Measurements from ENCODE around the gene NPHP4. TPM values are rescaled to one million over a fixed set of nuclear protein-coding genes. Genes with fewer than 3 reads are reported as not detected.

The NPHP4 gene
- total and polyA plus RNA-seq, 2 donors: 2.5 to 4.2 TPM

- Histone ChIP-seq H3K27me3 (ENCODE audit: control insufficient read depth in 2 of 2, insufficient read depth in 1 of 2, low read length in 1 of 2) (no peaks in the 10 kb centered on the region), H3K27ac (ENCODE audit: low read depth in 1 of 2, low read length in 1 of 2) (no peak overlapping the region), H3K36me3 (ENCODE audit: control insufficient read depth in 2 of 2, insufficient read depth in 2 of 2, low read length in 1 of 2) (no peaks in the 10 kb centered on the region), H3K4me1 (ENCODE audit: control insufficient read depth in 2 of 2, insufficient read depth in 2 of 2, low read length in 2 of 2) (no peaks in the 10 kb centered on the region), H3K9me3 (ENCODE audit: control insufficient read depth in 2 of 2, insufficient read depth in 1 of 2, low read length in 1 of 2) (no peaks in the 10 kb centered on the region), H3K4me3 (ENCODE audit: low read length in 2 of 2) (no peak overlapping the region)
- whole genome bisulfite sequencing: 93% methylated on average over 9 of the region's 9 CpGs
- no peak for DNase-seq (ENCODE audit: low read depth in 6 of 9, low spot score in 9 of 9)
These were observed 172.7 kb downstream of the NPHP4 start for GRCh38 chr1:5819391-5820025.

GRCh38 chr1:5818755-5819154 is 173.5 kb downstream of the NPHP4 start:
- 67% methylated on average over 14 of the region's 14 CpGs for WGBS
- Histone ChIP-seq H3K9me3 (ENCODE audit: control insufficient read depth in 2 of 2, insufficient read depth in 1 of 2, low read length in 1 of 2) (no peaks in the 10 kb centered on the region), H3K4me3 (ENCODE audit: low read length in 2 of 2) (no peak overlapping the region), H3K27ac (ENCODE audit: low read depth in 1 of 2, low read length in 1 of 2) (no peak overlapping the region), H3K27me3 (ENCODE audit: control insufficient read depth in 2 of 2, insufficient read depth in 1 of 2, low read length in 1 of 2) (peaks cover 0 to 4% of the 10 kb centered on the region in 2 donors), H3K36me3 (ENCODE audit: control insufficient read depth in 2 of 2, insufficient read depth in 2 of 2, low read length in 1 of 2) (no peaks in the 10 kb centered on the region), H3K4me1 (ENCODE audit: control insufficient read depth in 2 of 2, insufficient read depth in 2 of 2, low read length in 2 of 2) (no peaks in the 10 kb centered on the region)
- DNase-seq (ENCODE audit: low read depth in 6 of 9, low spot score in 9 of 9): no peak

- Histone ChIP-seq H3K27me3 (ENCODE audit: control insufficient read depth in 2 of 2, insufficient read depth in 1 of 2, low read length in 1 of 2) (peaks cover 0 to 4% of the 10 kb centered on the region in 2 donors), H3K27ac (ENCODE audit: low read depth in 1 of 2, low read length in 1 of 2) (no peak overlapping the region), H3K4me3 (ENCODE audit: low read length in 2 of 2) (no peak overlapping the region), H3K4me1 (ENCODE audit: control insufficient read depth in 2 of 2, insufficient read depth in 2 of 2, low read length in 2 of 2) (no peaks in the 10 kb centered on the region), H3K36me3 (ENCODE audit: control insufficient read depth in 2 of 2, insufficient read depth in 2 of 2, low read length in 1 of 2) (no peaks in the 10 kb centered on the region), H3K9me3 (ENCODE audit: control insufficient read depth in 2 of 2, insufficient read depth in 1 of 2, low read length in 1 of 2) (no peaks in the 10 kb centered on the region)
- 94% methylated on average over 4 of the region's 4 CpGs for WGBS
- DNase-seq (ENCODE audit: low read depth in 6 of 9, low spot score in 9 of 9): no peak
These were observed 176.5 kb downstream of the NPHP4 start for GRCh38 chr1:5815716-5816115.

GRCh38 chr1:5815211-5815610 is 177.0 kb downstream of the NPHP4 start:
- Histone ChIP-seq H3K4me3 (ENCODE audit: low read length in 2 of 2) (no peak overlapping the region), H3K9me3 (ENCODE audit: control insufficient read depth in 2 of 2, insufficient read depth in 1 of 2, low read length in 1 of 2) (no peaks in the 10 kb centered on the region), H3K4me1 (ENCODE audit: control insufficient read depth in 2 of 2, insufficient read depth in 2 of 2, low read length in 2 of 2) (no peaks in the 10 kb centered on the region), H3K27me3 (ENCODE audit: control insufficient read depth in 2 of 2, insufficient read depth in 1 of 2, low read length in 1 of 2) (peaks cover 0 to 4% of the 10 kb centered on the region in 2 donors), H3K27ac (ENCODE audit: low read depth in 1 of 2, low read length in 1 of 2) (no peak overlapping the region), H3K36me3 (ENCODE audit: control insufficient read depth in 2 of 2, insufficient read depth in 2 of 2, low read length in 1 of 2) (no peaks in the 10 kb centered on the region)
- WGBS: 39% methylated on average over 2 of the region's 2 CpGs
- DNase-seq (ENCODE audit: low read depth in 6 of 9, low spot score in 9 of 9): no peak

- Histone ChIP-seq H3K27me3 (ENCODE audit: control insufficient read depth in 2 of 2, insufficient read depth in 1 of 2, low read length in 1 of 2) (peaks cover 0 to 4% of the 10 kb centered on the region in 2 donors), H3K4me1 (ENCODE audit: control insufficient read depth in 2 of 2, insufficient read depth in 2 of 2, low read length in 2 of 2) (no peaks in the 10 kb centered on the region), H3K4me3 (ENCODE audit: low read length in 2 of 2) (no peak overlapping the region), H3K36me3 (ENCODE audit: control insufficient read depth in 2 of 2, insufficient read depth in 2 of 2, low read length in 1 of 2) (no peaks in the 10 kb centered on the region), H3K27ac (ENCODE audit: low read depth in 1 of 2, low read length in 1 of 2) (no peak overlapping the region), H3K9me3 (ENCODE audit: control insufficient read depth in 2 of 2, insufficient read depth in 1 of 2, low read length in 1 of 2) (no peaks in the 10 kb centered on the region)
- no peak for DNase-seq (ENCODE audit: low read depth in 6 of 9, low spot score in 9 of 9)
- 73% methylated on average over 25 of the region's 25 CpGs for WGBS
These were observed 178.1 kb downstream of the NPHP4 start for GRCh38 chr1:5814046-5814619.

GRCh38 chr1:5813480-5813879 is 178.7 kb downstream of the NPHP4 start:
- Histone ChIP-seq H3K27ac (ENCODE audit: low read depth in 1 of 2, low read length in 1 of 2) (no peak overlapping the region), H3K4me3 (ENCODE audit: low read length in 2 of 2) (no peak overlapping the region), H3K9me3 (ENCODE audit: control insufficient read depth in 2 of 2, insufficient read depth in 1 of 2, low read length in 1 of 2) (no peaks in the 10 kb centered on the region), H3K27me3 (ENCODE audit: control insufficient read depth in 2 of 2, insufficient read depth in 1 of 2, low read length in 1 of 2) (peaks cover 0 to 4% of the 10 kb centered on the region in 2 donors), H3K36me3 (ENCODE audit: control insufficient read depth in 2 of 2, insufficient read depth in 2 of 2, low read length in 1 of 2) (no peaks in the 10 kb centered on the region), H3K4me1 (ENCODE audit: control insufficient read depth in 2 of 2, insufficient read depth in 2 of 2, low read length in 2 of 2) (no peaks in the 10 kb centered on the region)
- DNase-seq (ENCODE audit: low read depth in 6 of 9, low spot score in 9 of 9): no peak
- WGBS: 69% methylated on average over 8 of the region's 8 CpGs

Other genes starting within 250 kb of the NPHP4 start
- gene KCNAB2, start 53.5 kb upstream of the NPHP4 start, total RNA-seq: 19.0 TPM
- gene KCNAB2, start 53.5 kb upstream of the NPHP4 start, polyA plus RNA-seq: 40.1 TPM
- 0.28 TPM for gene CHD5, start 187.9 kb upstream of the NPHP4 start, total RNA-seq
- 0.98 TPM for gene CHD5, start 187.9 kb upstream of the NPHP4 start, polyA plus RNA-seq
- gene RPL22, start 207.2 kb upstream of the NPHP4 start, total RNA-seq: 428 TPM
- gene RPL22, start 207.2 kb upstream of the NPHP4 start, polyA plus RNA-seq: 1,043 TPM
- 3.0 TPM for gene RNF207, start 213.7 kb upstream of the NPHP4 start, total RNA-seq
- 18.8 TPM for gene RNF207, start 213.7 kb upstream of the NPHP4 start, polyA plus RNA-seq
- 29.6 TPM for gene ICMT, start 243.5 kb upstream of the NPHP4 start, total RNA-seq
- gene ICMT, start 243.5 kb upstream of the NPHP4 start, polyA plus RNA-seq: 21.3 TPM

Measured in thymus (tissue), 11 donors.